Activated T-helper 1 cell treated with anti-CD3 and anti-CD28 coated beads, Interleukin-12 subunit alpha, Interleukin-12 subunit beta, Interleukin-2, Interleukin-4 antibody, amounts not matched to agents 30 ng/mL and 10 ng/mL and 1 ng/mL, durations not matched to agents 14 hours and 24 hours and 36 hours (primary cell): ENCODE measurements around the gene EEF2K. TPM values are rescaled to one million over a fixed set of nuclear protein-coding genes. Genes with fewer than 3 reads are reported as not detected.

Experiments used
- DNase-seq: peaks from one replicate; pipeline ENCODE4 v3.0.0; 2021; ENCODE audit warnings: low spot score
- H3K27ac Mint-ChIP-seq: one replicate; pipeline ENCODE4 v1.8.0; 2021; ENCODE audit warnings: mild to moderate bottlenecking, mixed read lengths
- H3K27me3 Mint-ChIP-seq: one replicate; pipeline ENCODE4 v1.8.0; 2022; ENCODE audit warnings: mild to moderate bottlenecking, moderate library complexity, mixed read lengths; ENCODE audit not compliant: insufficient read depth
- H3K36me3 Mint-ChIP-seq: one replicate; pipeline ENCODE4 v1.8.0; 2021; ENCODE audit warnings: low read depth, mixed read lengths
- H3K4me1 Mint-ChIP-seq: one replicate; pipeline ENCODE4 v1.8.0; 2021; ENCODE audit warnings: low read depth, mixed read lengths
- H3K4me3 Mint-ChIP-seq: one replicate; pipeline ENCODE4 v1.8.0; 2021; ENCODE audit warnings: mild to moderate bottlenecking, moderate library complexity, mixed read lengths
- H3K9me3 Mint-ChIP-seq: one replicate; pipeline ENCODE4 v1.8.0; 2021; ENCODE audit warnings: mixed read lengths
- intact Hi-C: fragments of 100-400 bp; cut with micrococcal nuclease; formaldehyde crosslinking; loops from one replicate; pipeline ENCODE4 v1.15.1; 2024
- total RNA-seq: library from RNA; stranded (reverse); gene quantifications from 2 replicates; pipeline ENCODE4 v1.2.3, GENCODE V29; 2022

Gene EEF2K
- total RNA-seq, 1 donor from 2014 or later = 28.3 TPM

- peaks cover 40% of the 10 kb centered on the region for H3K9me3 Mint-ChIP-seq
- intact Hi-C loops = loop anchor here (5.0 kb wide), 1 partner anchor 37 kb away; the partner anchor contains the start of gene CDR2
Observed at GRCh38 chr16:22335668-22336246, 129.7 kb downstream of the EEF2K start.

GRCh38 chr16:22336581-22336980 lies 130.5 kb downstream of the EEF2K start:
- Mint-ChIP-seq H3K36me3 (peaks cover 79% of the 10 kb centered on the region), H3K27me3 (no peaks in the 10 kb centered on the region), H3K4me3 (no peak overlapping the region), H3K4me1 (peaks cover 22% of the 10 kb centered on the region), H3K9me3 (peaks cover 48% of the 10 kb centered on the region), H3K27ac (peak overlapping the region; percentile 14)
- intact Hi-C loops = loop anchor here (5.0 kb wide), 1 partner anchor 36 kb away; the partner anchor contains the start of gene CDR2
- no peak for DNase-seq

More at GRCh38 chr16:22335668-22336246, 129.7 kb downstream of the EEF2K start:
- peaks cover 78% of the 10 kb centered on the region for H3K36me3 Mint-ChIP-seq
- DNase-seq = no peak
- H3K4me1 Mint-ChIP-seq = peaks cover 22% of the 10 kb centered on the region
- H3K27ac Mint-ChIP-seq = no peak overlapping the region
- H3K4me3 Mint-ChIP-seq = no peak overlapping the region
- no peaks in the 10 kb centered on the region for H3K27me3 Mint-ChIP-seq

- no peak overlapping the region for H3K27ac Mint-ChIP-seq
- no peaks in the 10 kb centered on the region for H3K27me3 Mint-ChIP-seq
Observed at GRCh38 chr16:22337045-22337444, 131.0 kb downstream of the EEF2K start.

GRCh38 chr16:22337849-22338635 lies 132.0 kb downstream of the EEF2K start:
- intact Hi-C loops = loop anchor here (1.0 to 5.0 kb wide), 2 partner anchors 15 to 34 kb away; partner anchors contain the start of gene CDR2
- Mint-ChIP-seq H3K36me3 (peaks cover 82% of the 10 kb centered on the region), H3K27ac (peak overlapping the region; percentile 73), H3K4me1 (peaks cover 35% of the 10 kb centered on the region), H3K27me3 (no peaks in the 10 kb centered on the region), H3K9me3 (peaks cover 50% of the 10 kb centered on the region), H3K4me3 (peak overlapping the region; percentile 6)
- no peak for DNase-seq

More at GRCh38 chr16:22337045-22337444, 131.0 kb downstream of the EEF2K start:
- peaks cover 50% of the 10 kb centered on the region for H3K9me3 Mint-ChIP-seq
- DNase-seq = no peak
- intact Hi-C loops = loop anchor here (1.0 to 5.0 kb wide), 2 partner anchors 16 to 35 kb away; partner anchors contain the start of gene CDR2
- peaks cover 79% of the 10 kb centered on the region for H3K36me3 Mint-ChIP-seq
- no peak overlapping the region for H3K4me3 Mint-ChIP-seq
- H3K4me1 Mint-ChIP-seq = peaks cover 26% of the 10 kb centered on the region

Other genes with a start within 250 kb of the EEF2K start
- gene PDZD9, start 205.2 kb upstream of the EEF2K start, total RNA-seq = not detected in 2 replicates
- 12.7 and 16.3 TPM in 2 replicates for gene MOSMO, start 198.2 kb upstream of the EEF2K start, total RNA-seq
- gene VWA3A, start 113.7 kb upstream of the EEF2K start, total RNA-seq = 0.10 and 0.24 TPM in 2 replicates
- gene SDR42E2, start 43.8 kb upstream of the EEF2K start, total RNA-seq = not detected in 2 replicates
- 107 and 111 TPM in 2 replicates for gene POLR3E, start 91.1 kb downstream of the EEF2K start, total RNA-seq
- 43.5 and 47.2 TPM in 2 replicates for gene CDR2, start 168.3 kb downstream of the EEF2K start, total RNA-seq